IPS-NIHi11 (cell line): ENCODE measurements around the gene ENTPD8.
"Not testable (repeated sequence)": the region's sequence is repeated elsewhere in the genome, so short reads cannot be mapped to it uniquely, and the experiment has no call there.

Experiments
- DNase-seq: peaks from one replicate; pipeline ENCODE4 v3.0.0; 2012; ENCODE audit warnings: mixed read lengths, low spot score

The ENTPD8 gene

DNA sequence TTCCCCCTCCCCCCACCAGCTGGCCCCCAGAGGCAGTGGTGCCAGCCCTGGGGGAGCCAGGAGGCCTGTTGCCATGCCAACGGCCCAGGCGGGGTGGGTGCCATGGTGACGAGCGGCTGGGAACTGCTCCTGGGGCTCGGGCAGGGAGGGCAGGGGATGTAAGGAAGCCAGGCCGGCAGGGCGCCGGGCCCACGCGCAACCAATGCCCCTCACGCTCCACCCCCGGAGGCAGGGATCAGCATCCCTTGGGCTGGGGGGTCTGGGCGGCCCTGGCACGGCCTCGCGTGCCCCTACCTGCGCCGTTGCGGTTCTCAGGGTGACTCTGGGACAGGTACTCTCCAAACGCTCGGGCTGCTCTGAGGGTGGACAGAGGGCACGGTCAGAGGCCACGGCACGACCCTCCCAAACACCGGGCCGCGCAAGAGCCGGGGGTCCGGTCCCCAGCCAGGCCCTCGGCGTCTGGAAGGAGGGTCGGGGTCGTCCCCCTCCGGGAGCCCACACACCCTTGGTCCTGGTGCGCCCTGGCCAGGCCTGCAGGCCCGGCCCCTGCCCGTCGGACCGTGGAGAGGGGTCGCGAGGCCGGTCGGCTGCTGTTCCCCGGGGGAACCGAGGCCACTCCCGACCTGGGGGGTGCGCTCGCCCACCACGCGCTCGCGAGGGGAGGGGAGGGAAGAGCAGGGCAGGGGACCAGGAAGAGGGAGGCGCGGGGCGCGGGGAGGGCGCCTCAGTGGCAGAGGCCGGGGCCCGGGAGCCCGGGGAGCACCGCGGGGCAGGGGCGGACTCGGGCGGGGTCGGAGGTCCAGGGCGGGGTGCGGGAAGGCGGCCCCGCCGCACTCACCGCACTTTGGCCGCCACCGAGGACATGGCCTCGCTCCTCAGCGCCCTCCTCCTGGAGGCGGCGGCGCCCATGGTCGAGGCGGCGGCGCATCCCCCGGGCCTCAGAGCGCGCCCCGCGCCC lies 17.3 kb upstream of the ENTPD8 start:
- DNase-seq: no peak

DNA sequence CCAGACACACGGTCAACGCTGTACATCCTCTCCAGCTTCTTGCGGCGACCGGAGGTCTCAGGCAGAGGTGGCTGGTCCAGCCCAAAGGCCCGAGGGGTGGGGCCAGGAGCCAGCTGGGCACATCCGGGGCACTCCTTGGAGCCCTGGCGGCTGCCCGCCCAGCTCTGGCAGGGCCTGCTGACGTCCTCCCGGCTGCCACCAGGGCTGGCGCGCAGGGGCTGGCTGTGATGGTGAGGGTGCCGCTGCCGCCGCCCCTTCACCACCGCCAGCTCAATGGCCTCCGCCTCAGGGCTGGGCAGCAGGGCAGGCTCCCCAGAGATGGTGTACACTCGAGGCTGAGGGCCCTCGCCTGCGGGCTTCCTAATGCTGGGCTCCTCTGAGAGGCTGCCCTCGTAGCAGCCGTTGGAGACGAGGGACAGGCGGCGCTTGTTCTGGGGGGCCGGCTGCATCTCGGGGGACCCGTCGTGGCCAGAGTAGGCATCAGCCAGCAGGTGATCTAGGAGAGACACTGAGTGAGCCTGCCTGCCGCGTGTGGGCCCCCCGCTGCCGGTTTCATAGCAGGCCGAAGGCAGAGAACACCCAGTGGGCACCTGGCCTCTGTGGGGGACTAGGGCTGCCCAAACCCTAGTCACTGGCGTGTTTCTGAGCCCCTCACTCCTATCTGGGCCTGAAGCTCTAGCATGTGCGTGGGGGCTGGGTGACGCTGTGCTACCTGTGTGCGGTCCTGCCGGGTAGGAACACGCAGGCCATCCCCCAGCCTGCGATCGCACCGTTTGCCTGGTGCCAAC lies 16.4 kb upstream of the ENTPD8 start:
- no peak for DNase-seq

DNA sequence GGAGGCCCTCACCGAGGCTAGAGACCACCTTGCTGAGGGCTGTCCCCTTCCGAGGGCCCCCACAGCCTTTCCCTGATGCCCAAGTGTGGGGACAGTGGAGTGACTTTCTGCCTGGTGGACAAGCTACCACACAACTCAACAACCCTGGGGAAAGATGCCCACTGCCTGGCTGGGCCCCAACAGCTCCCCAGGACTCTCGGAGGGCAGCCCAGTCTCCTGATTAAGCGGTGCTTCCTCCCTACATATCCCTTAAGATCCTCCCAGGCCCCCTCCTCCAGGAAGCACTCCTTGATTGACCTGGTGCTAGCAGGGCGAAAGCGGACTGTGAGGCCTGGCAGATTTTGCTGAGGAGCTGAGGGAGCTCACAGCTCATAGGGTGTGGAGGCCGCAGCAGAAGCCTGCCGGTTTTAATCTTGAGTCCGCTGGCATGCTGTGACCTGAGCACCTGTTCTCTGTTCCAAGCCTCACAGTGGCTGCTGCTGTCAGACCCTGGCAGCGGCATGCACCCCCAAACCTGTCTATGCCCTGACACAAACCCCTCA lies 15.8 kb upstream of the ENTPD8 start:
- DNase-seq: no peak

DNA sequence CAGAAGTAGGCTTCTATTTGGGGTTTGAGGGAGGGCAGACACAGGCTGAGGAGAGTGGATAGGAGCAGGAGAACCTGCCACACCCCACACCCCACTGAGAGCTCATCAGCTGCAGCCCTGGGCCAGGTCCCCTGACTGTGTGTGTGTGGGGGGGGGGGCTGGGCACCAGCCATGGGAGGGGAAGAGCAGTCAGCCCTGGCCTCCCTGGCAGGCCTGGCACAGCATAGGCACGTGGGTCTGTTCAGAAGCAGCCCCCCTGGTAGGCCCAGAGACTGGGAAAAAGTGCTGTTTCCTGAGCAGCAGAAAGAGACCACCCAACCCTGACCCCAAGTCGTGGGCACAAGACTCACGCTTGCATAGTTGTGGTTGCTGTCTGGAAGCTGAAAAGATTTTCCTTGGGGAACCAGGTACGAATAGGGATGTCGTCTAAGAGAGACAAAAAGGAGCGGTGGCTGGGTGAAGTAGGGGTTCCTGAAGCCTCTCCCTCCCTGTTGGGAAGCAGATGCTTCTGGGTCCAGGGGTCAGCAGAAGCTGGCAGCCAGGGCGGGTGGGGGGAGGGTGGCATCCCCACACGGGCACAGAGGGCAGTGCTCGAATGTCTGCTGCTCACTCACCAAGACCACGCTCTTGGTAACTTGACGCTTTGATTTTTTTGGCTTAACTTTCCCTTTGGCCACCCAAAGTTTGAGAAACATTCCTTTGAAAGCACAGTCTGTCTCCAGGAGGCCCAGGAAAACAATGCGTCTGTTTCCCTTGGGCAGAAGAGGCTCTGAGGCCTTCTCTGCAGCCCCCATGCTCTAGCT lies 15.1 kb upstream of the ENTPD8 start:
- DNase-seq: no peak

DNA sequence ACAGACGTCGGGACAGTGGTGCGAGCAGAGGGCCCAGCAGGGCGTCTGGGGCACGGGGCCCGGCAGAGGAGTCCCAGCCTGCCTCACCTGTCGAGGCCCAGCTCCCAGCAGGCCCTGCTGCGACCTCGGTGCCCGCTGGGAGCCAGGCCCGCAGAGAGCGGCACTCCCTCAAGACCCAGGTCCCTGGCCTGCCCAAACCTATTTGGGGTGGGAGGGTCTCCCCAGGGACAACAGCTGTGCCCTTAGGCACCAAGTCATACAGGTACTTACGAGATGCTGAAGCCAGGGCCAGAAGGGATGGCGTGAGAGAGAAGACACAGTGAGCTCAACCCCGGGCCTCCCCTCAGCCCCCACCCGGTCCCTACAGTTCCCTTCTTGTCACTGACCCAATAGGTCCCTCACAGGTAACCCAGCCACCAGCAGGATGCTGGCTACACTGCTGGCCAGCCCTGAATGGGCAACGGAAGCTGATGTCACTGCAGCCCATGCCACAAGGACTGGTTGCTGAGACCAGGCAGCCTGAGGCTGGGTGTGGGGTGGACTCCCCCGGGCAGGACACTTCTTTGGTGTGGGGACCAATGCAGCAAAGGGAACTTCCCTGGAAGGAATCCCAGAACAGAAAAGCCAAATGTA lies 14.3 kb upstream of the ENTPD8 start:
- no peak for DNase-seq

DNA sequence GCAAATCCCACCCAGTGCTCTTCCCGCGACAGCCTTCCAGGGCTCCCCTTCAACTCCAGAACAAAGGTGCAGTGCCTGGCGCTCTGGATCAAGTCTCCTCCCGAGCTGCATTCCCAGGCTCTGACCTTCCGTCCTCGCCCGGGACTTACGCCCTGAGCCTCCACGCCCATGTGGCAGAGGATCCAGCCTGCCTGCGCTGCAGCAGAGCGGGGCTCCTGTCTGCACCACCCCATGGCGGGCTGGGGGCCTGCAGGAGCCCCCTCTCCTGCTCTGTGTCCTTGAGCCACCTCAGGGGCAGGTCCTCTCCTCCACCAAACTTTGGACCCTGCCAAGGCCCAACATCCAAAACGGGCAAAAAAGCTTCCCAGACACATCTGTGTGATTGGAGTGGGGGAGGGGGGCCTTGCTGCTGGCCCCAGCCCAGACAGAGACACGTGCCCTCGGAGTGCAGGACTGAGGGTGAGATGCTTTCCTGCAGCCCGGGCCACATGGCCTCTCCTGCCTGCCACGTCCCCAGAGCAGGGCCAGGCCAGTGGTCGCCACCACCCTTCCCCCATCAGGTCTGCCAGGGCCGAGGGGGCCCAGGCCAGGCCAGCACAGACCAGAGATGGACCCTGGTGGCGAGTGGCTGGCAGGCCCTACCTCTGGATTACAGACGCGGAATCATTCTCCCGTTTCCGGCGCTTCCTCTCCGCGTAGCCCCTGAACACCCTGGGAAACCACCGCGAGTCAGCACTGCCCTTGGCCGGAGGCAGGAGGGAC lies 13.6 kb upstream of the ENTPD8 start:
- DNase-seq: no peak

DNA sequence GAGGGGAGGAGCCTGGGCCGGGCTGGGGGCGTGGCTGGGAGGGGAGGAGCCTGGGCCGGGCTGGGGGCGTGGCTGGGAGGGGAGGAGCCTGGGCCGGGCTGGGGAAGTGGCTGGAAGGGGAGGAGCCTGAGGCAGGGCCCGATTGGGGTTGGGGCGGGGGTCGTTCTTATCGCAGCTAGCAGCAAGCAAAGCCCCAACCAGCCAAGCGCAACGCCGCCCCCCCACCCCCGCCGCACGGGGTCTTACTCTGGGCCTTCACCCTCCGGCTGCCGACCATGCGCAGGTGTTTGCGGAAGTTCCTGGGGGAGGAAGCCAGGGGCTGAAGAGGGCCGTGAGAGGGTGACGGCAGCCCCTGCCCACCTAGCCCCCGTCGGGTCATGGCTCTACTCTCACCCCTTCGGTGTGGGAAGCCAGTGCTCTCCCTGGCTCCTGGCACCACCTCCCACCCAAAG lies 13.0 kb upstream of the ENTPD8 start:
- DNase-seq: peak; percentile 73

DNA sequence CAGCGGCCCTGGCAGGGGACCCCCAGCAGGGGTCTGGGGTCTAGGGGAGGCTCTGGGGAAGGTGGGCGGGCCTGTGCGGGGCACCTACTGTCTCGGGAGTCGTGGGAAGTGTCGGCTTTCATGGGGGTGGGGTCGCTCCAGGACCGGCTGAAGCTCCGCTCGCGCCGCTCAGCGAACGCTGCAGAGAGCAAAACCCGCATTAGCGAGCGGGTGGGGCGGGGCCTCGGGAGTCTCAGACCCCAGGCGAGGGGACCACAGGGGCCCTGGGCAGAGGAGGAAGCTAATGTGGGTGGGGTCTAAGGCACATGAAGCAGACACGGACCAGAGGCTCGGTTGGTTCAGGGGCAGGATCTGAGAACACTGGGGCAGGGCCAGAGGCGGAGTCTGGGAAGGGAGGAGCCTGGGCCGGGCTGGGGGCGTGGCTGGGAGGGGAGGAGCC lies 12.5 kb upstream of the ENTPD8 start:
- DNase-seq: peak; percentile 90

DNA sequence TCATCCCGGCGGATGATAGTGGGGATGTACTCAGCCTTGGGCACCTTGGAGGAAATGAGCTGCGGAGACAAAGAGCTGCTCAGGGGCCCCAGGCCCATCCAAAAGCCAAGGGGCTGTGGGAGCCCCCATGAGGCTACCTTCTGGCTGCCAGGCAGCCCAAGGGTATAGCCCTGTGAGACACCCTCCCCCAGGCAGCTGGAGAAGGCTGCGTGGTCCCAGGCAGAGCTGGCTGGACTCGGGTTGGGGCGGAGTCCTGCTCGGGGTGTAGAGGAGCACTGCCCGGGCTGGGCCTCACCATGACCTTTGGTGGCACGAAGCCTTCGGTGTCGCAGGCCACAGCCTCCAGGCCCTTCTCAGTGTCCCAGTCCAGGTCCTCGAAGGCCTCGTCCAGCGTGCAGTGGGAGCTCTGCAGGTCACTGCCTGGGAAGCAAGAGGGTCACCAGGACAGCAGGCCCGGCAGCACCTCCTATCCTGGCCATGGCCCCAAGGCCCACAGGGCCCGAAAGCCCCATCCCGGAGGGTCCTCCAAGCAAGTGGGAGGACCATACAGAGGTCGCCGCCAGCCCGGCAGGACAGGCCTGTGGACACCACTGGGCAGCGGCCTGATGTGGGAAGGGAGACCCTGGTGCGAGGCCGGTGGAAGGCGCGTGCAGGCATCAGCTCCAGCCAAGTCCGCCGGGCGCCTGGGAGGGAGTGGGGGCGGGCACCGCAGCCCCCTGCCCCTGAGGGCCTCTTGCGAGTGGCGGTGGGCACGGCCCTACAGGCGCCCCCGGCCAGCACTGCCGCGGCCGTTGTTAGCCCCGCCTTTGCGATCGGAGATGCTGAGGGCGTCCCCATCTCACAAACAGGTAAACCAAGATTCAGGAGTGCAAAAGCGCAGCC lies 11.8 kb upstream of the ENTPD8 start:
- no peak for DNase-seq

DNA sequence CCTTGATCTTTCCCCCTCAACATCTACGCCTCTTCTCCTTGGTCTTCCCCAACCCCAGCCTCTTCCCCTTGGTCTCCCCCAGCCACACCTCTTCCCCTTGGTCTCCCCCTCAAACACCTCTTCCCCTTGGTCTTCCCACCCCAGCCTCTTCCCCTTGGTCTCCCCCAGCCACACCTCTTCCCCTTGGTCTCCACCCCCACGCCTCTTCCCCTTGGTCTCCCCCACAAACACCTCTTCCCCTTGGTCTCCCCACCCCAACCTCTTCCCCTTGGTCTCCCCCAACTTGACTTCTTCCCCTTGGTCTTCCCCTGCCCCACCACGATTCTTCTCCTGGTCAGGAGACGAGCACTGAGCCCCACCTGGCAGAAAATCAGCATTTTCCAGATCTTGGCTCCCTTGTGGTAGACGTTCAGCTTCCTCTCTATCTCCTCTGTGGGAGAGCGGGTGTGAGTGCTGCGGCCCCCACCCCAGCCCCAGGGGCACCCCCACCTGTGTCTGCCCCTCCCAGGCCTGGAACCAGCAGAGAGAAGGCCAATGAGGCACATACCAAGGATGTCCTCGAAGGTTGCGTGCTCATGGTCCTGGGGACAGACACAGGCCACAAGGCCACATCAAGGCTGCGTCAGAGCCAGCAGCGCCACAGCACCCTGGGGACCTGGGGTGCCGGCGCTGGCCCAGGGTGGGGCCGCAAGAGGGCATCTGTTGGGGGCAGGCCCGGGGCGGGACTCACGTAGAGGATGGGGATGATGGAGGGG lies 11.0 kb upstream of the ENTPD8 start:
- no peak for DNase-seq

DNA sequence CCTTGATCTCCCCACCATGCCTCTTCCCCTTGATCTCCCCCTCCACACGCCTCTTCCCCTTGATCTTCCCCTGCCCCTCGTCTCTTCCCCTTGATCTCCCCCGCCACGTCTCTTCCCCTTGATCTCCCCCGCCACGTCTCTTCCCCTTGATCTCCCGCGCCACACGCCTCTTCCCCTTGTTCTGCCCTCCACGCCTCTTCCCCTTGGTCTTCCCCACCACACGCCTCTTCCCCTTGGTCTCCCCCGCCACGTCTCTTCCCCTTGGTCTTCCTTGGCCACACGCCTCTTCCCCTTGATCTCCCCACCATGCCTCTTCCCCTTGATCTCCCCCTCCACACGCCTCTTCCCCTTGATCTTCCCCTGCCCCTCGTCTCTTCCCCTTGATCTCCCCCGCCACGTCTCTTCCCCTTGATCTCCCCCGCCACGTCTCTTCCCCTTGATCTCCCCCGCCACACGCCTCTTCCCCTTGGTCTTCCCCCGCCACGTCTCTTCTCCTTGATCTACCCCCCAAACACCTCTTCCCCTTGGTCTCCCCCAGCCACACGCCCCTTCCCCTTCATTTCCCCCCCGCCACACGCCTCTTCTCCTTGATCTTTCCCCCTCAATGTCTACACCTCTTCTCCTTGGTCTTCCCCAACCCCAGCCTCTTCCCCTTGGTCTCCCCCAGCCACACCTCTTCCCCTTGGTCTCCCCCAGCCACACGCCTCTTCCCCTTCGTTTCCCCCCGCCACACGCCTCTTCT lies 10.3 kb upstream of the ENTPD8 start:
- not testable (repeated sequence) for DNase-seq

DNA sequence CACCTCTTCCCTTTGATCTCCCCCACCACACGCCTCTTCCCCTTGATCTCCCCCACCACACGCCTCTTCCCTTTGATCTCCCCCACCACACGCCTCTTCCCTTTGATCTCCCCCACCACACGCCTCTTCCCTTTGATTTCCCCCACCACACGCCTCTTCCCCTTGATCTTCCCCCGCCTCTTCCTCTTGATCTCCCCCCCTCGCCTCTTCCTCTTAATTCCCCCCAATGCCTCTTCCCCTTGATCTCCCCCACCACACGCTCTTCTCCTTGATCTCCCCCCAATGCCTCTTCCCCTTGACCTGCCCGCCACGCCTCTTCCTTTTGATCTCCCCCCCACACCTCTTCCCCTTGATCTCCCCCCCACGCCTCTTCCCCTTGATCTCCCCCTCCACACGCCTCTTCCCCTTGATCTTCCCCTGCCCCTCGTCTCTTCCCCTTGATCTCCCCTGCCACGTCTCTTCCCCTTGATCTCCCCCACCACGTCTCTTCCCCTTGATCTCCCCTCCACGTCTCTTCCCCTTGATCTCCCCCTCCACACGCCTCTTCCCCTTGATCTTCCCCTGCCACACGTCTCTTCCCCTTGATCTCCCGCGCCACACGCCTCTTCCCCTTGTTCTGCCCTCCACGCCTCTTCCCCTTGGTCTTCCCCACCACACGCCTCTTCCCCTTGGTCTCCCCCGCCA lies 9.5 kb upstream of the ENTPD8 start:
- not testable (repeated sequence) for DNase-seq

DNA sequence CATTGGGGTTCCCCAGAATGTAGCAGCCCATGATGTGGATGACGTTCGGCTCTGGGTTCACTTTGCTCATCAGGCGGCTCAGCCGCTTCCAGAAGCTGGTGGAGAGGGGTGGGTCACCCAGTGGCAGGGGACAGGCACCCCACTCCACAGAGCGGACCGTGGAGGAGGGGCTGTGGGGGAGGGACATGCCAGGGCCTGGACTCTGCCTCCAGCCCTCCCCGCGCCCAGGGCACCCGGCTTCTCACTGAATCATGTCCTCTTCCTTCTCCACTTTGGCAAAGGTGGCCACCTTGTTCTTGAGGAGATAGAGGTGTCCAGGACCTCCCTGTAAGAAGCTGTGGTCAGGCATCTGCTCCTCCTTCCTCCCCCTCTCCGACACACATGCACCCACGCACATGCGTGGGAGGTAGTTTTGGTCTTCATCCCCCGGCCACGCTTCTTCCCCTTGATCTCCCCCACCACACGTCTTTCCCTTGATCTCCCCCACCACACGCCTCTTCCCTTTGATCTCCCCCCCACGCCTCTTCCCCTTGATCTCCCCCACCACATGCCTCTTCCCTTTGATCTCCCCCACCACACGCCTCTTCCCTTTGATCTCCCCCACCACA lies 8.9 kb upstream of the ENTPD8 start:
- DNase-seq: no peak

DNA sequence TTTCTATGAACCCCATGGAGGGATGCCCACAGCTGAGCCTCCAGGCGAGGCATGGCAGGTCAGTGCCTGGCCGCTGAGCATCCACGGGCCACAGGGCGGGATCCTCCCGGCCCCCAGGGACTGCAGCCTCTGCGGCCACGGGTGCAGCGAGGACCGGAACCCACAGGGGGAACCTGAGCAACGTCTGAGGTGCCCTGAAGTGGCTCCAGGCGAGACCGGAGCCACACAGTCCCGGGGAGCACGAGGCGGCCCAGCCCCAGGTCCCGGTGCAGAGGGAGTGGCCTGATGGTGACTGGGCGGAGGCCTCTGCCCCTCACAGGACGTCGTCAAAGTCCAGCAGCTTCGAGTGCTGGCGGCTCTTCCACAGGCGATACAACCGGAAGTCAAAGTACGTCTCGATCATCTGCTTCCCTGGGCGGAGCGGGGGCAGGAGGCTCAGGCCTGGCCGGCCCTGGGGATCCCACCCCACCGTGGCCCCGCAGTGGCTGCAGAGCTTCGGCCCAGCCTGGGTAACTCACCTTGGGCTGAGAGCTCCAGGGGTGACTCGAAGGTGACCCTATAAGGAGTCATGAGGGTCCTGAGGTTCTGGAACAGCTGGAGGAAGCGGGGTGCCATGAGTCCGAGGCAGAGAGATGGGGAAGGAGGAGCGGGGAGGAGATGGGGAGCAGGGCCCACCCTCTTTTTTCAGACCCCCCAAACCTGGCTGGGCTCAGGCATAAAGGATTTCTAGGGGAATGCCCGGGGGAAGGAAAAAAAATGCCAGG lies 8.1 kb upstream of the ENTPD8 start:
- no peak for DNase-seq

DNA sequence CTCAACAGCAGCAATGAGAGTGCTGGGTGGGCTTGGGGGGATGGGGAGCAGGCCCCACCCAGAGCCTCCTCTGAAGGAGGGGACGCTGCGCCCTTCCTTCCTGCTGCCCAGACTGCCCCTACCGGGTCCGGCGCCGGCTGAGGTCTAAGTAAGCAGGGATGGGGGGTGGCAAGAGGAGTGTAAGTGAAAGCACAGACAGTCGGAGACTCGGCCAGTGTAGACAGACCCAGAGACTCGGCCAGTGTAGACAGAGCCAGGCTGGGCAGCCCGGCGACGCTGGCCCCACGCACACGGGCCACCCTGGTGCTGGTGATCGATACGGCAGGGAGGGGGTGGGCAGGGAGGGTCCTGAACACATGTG lies 7.4 kb upstream of the ENTPD8 start:
- no peak for DNase-seq
